Dendritic cell treated with granulocyte-macrophage colony-stimulating factor and Interleukin-4, amounts not matched to agents 40 ng/mL and 50 ng/mL, for 4 days (primary cell): ENCODE data around the gene MAP1LC3B.
"Not testable (repeated sequence)": the region's sequence is repeated elsewhere in the genome, so short reads cannot be mapped to it uniquely, and the experiment has no call there.

Experiments
- H3K27ac Mint-ChIP-seq: one replicate; pipeline ENCODE4 v1.8.0; 2022; ENCODE audit warnings: mild to moderate bottlenecking, mixed read lengths
- H3K27me3 Mint-ChIP-seq: one replicate; pipeline ENCODE4 v1.8.0; 2022; ENCODE audit warnings: mild to moderate bottlenecking, mixed read lengths
- H3K36me3 Mint-ChIP-seq: one replicate; pipeline ENCODE4 v1.8.0; 2022; ENCODE audit warnings: low read depth, mixed read lengths
- H3K4me1 Mint-ChIP-seq: one replicate; pipeline ENCODE4 v1.8.0; 2022; ENCODE audit warnings: low read depth, mixed read lengths
- H3K4me3 Mint-ChIP-seq: one replicate; pipeline ENCODE4 v1.8.0; 2022; ENCODE audit warnings: mild to moderate bottlenecking, moderate library complexity, mixed read lengths
- H3K9me3 Mint-ChIP-seq: one replicate; pipeline ENCODE4 v1.8.0; 2022; ENCODE audit warnings: mixed read lengths
- intact Hi-C: fragments of 100-400 bp; cut with micrococcal nuclease; formaldehyde crosslinking; loops from one replicate; pipeline ENCODE4 v1.15.0; 2022

Gene MAP1LC3B

DNA sequence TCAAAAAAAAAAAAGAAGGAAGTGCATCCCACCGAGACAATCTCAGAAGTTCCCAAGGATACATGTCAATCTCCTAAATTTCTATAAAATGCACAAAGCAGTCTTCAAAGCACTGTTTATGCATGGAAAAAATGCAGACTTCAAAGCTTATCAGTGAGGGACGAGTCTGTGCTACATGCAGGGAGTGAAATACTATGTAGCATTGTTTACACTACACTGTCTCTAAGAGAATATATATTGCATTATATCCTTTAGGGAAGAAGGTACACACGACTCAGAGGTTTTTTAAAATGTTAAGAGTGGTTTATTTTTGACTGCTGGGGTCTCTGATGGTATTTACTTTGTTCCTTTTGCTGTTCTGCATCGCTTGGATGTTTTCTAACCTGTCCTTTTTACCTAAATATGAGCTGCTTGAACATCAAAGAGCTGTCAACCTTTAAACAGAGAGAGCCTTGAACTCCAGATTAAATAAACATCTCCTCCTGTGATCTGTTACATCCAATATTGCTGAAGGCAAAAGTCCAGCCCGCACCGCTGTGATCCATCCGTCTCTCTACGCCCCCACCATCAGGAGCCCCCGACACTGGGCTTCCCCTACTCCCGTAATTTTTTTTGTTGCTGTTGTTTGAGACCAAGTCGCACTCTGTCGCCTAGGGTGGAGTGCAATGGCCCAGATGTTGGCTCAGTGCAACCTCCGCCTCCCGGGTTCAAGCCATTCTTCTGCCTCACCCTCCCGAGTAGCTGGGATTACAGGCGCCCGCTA, 9.9 kb upstream of the MAP1LC3B start:
- H3K36me3 Mint-ChIP-seq: no peaks in the 10 kb centered on the region
- intact Hi-C loops: loop anchor here (10.0 kb wide), 1 partner anchor 383 kb away; the partner anchor contains the start of gene KLHDC4
- H3K9me3 Mint-ChIP-seq: no peaks in the 10 kb centered on the region
- H3K27ac Mint-ChIP-seq: peak overlapping the region; percentile 92
- H3K4me3 Mint-ChIP-seq: peak overlapping the region; percentile 85
- peaks cover 57% of the 10 kb centered on the region for H3K4me1 Mint-ChIP-seq
- peaks cover 26% of the 10 kb centered on the region for H3K27me3 Mint-ChIP-seq

GRCh38 chr16:87383505-87384161, 8.5 kb upstream of the MAP1LC3B start, which contains the start of gene FBXO31:
Gene FBXO31, minus strand, starts transcription at chr16:87383776. Its CDS starts 32 bp downstream, at chr16:87383744.
- H3K27me3 Mint-ChIP-seq: peaks cover 22% of the 10 kb centered on the region
- intact Hi-C loops: loop anchor here (1.0 to 10.0 kb wide), 2 partner anchors 9 to 381 kb away; partner anchors contain the start of genes KLHDC4 and MAP1LC3B
- peak within 1 kb of the TSS; percentile 92 for H3K27ac Mint-ChIP-seq
- no peaks in the 10 kb centered on the region for H3K9me3 Mint-ChIP-seq
- H3K4me3 Mint-ChIP-seq: peak within 1 kb of the TSS; percentile 85
- no peaks in the 10 kb centered on the region for H3K36me3 Mint-ChIP-seq
- H3K4me1 Mint-ChIP-seq: peaks cover 66% of the 10 kb centered on the region

GRCh38 chr16:87384162-87384874, 7.8 kb upstream of the MAP1LC3B start:
- H3K4me3 Mint-ChIP-seq: peak overlapping the region; percentile 85
- peaks cover 22% of the 10 kb centered on the region for H3K27me3 Mint-ChIP-seq
- H3K27ac Mint-ChIP-seq: peak overlapping the region; percentile 92
- peaks cover 2% of the 10 kb centered on the region for H3K36me3 Mint-ChIP-seq
- no peaks in the 10 kb centered on the region for H3K9me3 Mint-ChIP-seq
- peaks cover 63% of the 10 kb centered on the region for H3K4me1 Mint-ChIP-seq
- intact Hi-C loops: loop anchor here (1.0 to 10.0 kb wide), 2 partner anchors 8 to 380 kb away; partner anchors contain the start of genes KLHDC4 and MAP1LC3B

- Mint-ChIP-seq H3K27ac (peak overlapping the region; percentile 92), H3K4me1 (peaks cover 63% of the 10 kb centered on the region), H3K4me3 (peak overlapping the region; percentile 85), H3K27me3 (peaks cover 18% of the 10 kb centered on the region)
- H3K9me3 Mint-ChIP-seq, H3K36me3 Mint-ChIP-seq: not testable (repeated sequence)
- intact Hi-C loops: loop anchor here (1.0 to 10.0 kb wide), 2 partner anchors 7 to 380 kb away; partner anchors contain the start of genes KLHDC4 and MAP1LC3B
These were observed 7.3 kb upstream of the MAP1LC3B start for GRCh38 chr16:87384875-87385167.

- H3K36me3 Mint-ChIP-seq: peaks cover 14% of the 10 kb centered on the region
- H3K27ac Mint-ChIP-seq: peak overlapping the region; percentile 99
- H3K27me3 Mint-ChIP-seq: no peaks in the 10 kb centered on the region
- peak overlapping the region; percentile 45 for H3K4me3 Mint-ChIP-seq
- no peaks in the 10 kb centered on the region for H3K9me3 Mint-ChIP-seq
- intact Hi-C loops: loop anchor here (10.0 kb wide), 1 partner anchor 377 kb away; the partner anchor contains the start of gene KLHDC4
- H3K4me1 Mint-ChIP-seq: peaks cover 49% of the 10 kb centered on the region
These were observed 4.0 kb upstream of the MAP1LC3B start for GRCh38 chr16:87387942-87388817.

- no peaks in the 10 kb centered on the region for H3K9me3 Mint-ChIP-seq
- H3K4me1 Mint-ChIP-seq: peaks cover 55% of the 10 kb centered on the region
- peak overlapping the region; percentile 45 for H3K4me3 Mint-ChIP-seq
- peak overlapping the region; percentile 99 for H3K27ac Mint-ChIP-seq
- no peaks in the 10 kb centered on the region for H3K27me3 Mint-ChIP-seq
- peaks cover 20% of the 10 kb centered on the region for H3K36me3 Mint-ChIP-seq
- intact Hi-C loops: loop anchor here (10.0 kb wide), 1 partner anchor 376 kb away; the partner anchor contains the start of gene KLHDC4
These were observed 3.4 kb upstream of the MAP1LC3B start for GRCh38 chr16:87388818-87389134.

- no peaks in the 10 kb centered on the region for H3K9me3 Mint-ChIP-seq
- peak overlapping the region; percentile 99 for H3K27ac Mint-ChIP-seq
- H3K4me1 Mint-ChIP-seq: peaks cover 59% of the 10 kb centered on the region
- no peak overlapping the region for H3K4me3 Mint-ChIP-seq
- H3K36me3 Mint-ChIP-seq: peaks cover 21% of the 10 kb centered on the region
- H3K27me3 Mint-ChIP-seq: no peaks in the 10 kb centered on the region
- intact Hi-C loops: loop anchor here (10.0 kb wide), 1 partner anchor 376 kb away; the partner anchor contains the start of gene KLHDC4
These were observed 2.9 kb upstream of the MAP1LC3B start for GRCh38 chr16:87389245-87389644.

DNA sequence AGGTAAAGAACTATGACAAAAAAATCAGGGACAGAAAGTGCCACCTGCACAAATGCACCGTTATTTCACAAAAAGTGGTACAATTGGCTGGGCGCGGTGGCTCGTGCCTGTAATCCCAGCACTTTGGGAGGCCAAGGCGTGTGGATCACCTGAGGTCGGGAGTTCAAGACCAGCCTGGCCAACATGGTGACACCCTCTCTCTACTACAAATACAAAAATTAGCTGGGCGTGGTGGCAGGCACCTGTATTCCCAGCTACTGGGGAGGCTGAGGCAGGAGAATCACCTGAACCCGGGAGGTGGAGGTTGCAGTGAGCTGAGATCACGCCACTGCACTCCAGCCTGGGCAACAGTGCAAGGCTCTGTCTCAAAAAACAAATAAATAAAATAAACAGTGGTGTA, 2.2 kb upstream of the MAP1LC3B start:
- intact Hi-C loops: loop anchor here (5.0 to 10.0 kb wide), 2 partner anchors 73 to 375 kb away; partner anchors contain the start of genes C16orf95 and KLHDC4
- H3K9me3 Mint-ChIP-seq, H3K4me3 Mint-ChIP-seq, H3K27me3 Mint-ChIP-seq: not testable (repeated sequence)
- peaks cover 28% of the 10 kb centered on the region for H3K36me3 Mint-ChIP-seq
- H3K4me1 Mint-ChIP-seq: peaks cover 59% of the 10 kb centered on the region
- H3K27ac Mint-ChIP-seq: peak overlapping the region; percentile 99

DNA sequence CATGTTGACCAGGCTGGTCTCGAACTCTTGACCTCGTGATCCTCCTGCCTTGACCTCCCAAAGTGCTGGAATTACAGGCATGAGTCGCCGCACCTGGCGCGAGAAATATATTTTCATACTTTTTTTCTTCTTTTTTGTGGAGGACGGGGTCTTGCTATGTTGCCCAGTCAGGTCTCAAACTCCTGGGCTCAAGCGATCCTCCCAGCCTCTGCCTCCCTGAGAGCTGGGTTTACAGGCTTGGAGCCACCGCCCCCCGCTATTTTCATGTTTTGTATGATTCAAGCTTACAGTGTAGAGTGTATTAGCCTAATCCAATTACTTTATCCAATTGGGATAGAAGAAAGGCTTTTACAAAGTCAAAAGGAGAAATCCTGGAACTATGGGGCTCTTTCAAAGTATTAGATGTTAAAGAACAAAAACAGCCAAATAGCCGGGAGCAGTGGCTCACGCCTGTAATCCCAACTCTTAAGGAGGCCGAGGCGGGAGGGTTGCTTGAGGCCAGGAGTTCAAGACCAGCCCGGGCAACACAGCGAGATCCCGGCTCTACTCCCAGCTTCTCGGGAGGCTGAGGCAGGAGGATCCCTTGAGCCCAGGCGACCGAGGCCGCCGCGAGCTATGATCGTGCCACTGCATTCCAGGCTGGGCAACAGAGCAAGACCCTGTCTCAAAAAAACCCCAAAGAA, 1.4 kb upstream of the MAP1LC3B start:
- Mint-ChIP-seq H3K4me3 (peak overlapping the region; percentile 87), H3K4me1 (peaks cover 60% of the 10 kb centered on the region), H3K9me3 (no peaks in the 10 kb centered on the region), H3K27ac (peak overlapping the region; percentile 99), H3K27me3 (no peaks in the 10 kb centered on the region), H3K36me3 (peaks cover 37% of the 10 kb centered on the region)
- intact Hi-C loops: loop anchor here (5.0 kb wide), 1 partner anchor 73 kb away; the partner anchor contains the start of gene C16orf95

- peak overlapping the region; percentile 87 for H3K4me3 Mint-ChIP-seq
These were observed 699 bp upstream of the MAP1LC3B start for GRCh38 chr16:87391324-87391949.

DNA sequence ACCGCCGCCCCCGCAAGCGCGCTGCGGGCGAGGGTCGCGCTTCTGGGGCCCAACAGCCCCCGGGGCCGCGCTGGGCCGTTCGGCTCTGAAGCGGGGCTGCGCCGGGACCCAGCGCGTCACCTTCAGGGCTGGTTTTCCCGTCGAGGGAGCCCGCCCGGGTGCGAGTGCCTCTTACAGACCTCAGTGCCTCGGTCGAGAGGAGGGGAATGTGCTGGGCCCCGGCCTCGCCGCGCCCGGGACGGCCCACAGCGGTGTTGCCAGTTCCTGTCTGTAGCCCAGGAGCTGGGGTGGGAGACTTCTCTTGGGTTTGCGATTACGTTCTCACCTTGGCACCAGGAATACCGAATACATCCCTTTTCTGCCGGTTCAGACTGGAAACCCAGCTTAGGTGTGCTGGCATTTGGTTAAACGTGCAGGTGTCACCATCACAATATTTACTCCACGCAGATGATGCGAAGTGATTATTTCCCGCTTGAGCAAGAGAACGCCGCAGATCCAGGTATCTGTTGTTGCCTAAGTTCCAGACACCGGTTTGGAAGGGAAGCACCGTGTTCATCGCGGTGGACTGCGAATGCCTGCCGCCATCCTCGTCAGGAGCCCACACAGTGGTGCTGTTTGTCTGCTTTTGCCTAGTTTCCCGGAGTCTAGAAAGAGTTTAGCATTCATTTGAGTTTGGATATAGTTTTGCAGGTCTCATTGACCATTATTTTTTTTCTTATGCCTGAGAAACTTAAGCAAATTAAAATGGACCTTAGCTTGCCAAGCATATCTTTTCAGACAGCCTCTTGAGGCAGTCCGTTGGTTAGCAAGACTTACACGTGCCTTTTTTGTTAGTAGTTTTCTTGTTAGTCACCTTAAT, 914 bp downstream of the MAP1LC3B start:
- Mint-ChIP-seq H3K9me3 (no peaks in the 10 kb centered on the region), H3K27me3 (no peaks in the 10 kb centered on the region), H3K27ac (peak overlapping the region; percentile 99), H3K36me3 (peaks cover 56% of the 10 kb centered on the region), H3K4me1 (peaks cover 52% of the 10 kb centered on the region), H3K4me3 (peak overlapping the region; percentile 81)
- intact Hi-C loops: loop anchor here (1.0 to 5.0 kb wide), 2 partner anchors 9 to 76 kb away; partner anchors contain the start of gene C16orf95

More at GRCh38 chr16:87391324-87391949, 699 bp upstream of the MAP1LC3B start:
- H3K27me3 Mint-ChIP-seq: no peaks in the 10 kb centered on the region
- H3K27ac Mint-ChIP-seq: peak overlapping the region; percentile 99
- H3K4me1 Mint-ChIP-seq: peaks cover 58% of the 10 kb centered on the region
- no peaks in the 10 kb centered on the region for H3K9me3 Mint-ChIP-seq
- intact Hi-C loops: loop anchor here (5.0 kb wide), 1 partner anchor 74 kb away; the partner anchor contains the start of gene C16orf95
- H3K36me3 Mint-ChIP-seq: peaks cover 43% of the 10 kb centered on the region
